Measurements from ENCODE around the gene ZRANB1.

GRCh38 chr10:124967255-124967654 lies 25.3 kb downstream of the ZRANB1 start:
- TF ChIP-seq CTCF (IDR thresholded peaks at IDR 0.05) (no peak), POLR2A (IDR thresholded peaks at IDR 0.05) (no peak)

Data from thyroid gland (tissue), 4 donors.